ENCODE data around the gene AMOT.

The AMOT gene

DNA sequence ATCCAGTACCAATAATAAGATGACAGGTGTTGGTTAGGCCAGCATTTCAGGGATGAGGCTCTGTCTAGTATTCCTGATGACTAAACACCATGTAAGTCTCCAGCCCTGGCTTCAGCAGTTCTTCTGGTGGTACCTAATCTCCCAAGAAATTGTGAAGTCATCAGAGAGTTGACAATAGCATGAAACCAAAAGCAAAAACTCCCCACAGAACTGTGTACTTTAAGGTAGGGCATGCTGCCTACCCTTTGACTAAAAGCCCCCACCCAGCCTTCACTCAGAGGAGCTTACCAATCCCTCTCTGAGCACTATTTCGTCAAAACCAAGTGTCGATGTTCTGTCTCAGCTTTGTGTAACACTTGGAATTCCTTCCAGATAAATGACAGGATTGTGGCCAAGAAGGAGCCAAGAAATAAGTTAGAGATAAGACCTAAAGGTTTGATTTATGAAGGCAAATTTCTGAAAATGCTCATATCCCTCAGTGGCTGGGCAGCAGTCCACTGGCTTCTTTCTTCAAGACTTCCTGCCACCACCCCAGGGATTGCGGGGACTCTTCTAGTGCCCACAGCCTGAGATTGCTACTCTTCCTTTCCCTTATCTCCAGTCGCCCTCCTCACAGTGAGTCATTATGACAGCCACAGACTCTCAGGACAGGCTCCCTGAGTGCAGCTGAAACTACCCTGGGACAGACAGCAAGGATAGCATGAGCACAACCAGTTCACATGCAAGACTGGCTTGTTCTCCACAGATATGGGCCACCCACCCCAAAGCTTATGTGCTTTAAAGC lies 93.6 kb downstream of the AMOT start:
- no peak overlapping the region for H3K9ac ChIP-seq (ENCODE audit: low read length)
- H3K27ac ChIP-seq (ENCODE audit: low read depth, low read length), result no peak overlapping the region
- H3K27me3 ChIP-seq (ENCODE audit: control insufficient read depth, insufficient read depth, low read length), result no peaks in the 10 kb centered on the region
- H3K36me3 ChIP-seq (ENCODE audit: control insufficient read depth, insufficient read depth, low read length), result no peaks in the 10 kb centered on the region
- no peaks in the 10 kb centered on the region for H3K4me1 ChIP-seq (ENCODE audit: control insufficient read depth, insufficient read depth, low read length)
- no peak overlapping the region for H3K4me3 ChIP-seq (ENCODE audit: low read length)

DNA sequence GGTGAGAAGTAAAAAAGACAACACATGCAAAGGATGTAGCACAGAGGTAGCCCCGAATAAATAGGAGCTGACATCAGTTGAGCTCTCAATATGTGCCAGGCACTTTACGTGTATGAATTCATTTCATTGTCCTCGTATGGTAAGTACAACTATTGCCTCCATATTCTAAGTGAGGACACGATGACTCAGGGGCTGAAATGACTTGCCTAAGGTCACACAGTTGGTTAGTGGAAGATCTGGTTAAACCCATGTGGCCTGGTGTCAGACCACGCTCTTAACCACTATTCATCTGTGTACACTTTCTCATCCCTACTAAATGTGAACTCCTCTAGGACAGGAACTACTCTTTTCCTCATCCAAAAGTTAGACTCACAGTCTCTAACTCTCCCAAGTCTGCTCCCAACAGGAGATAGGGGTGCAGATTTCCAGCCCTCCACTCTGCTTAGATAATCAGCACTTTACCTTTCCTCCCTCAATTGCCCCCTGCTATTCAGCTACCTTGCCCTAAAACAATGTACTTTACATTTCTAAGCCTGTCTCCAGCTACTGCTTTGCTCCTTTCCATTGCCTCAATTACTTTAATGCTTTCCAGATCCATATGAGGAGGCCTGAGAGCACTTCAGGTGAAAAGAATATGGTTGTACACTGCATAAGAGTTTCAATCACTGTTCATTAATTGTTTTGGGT lies 102.1 kb downstream of the AMOT start:
- Histone ChIP-seq H3K36me3 (ENCODE audit: control insufficient read depth, insufficient read depth, low read length) (no peaks in the 10 kb centered on the region), H3K27ac (ENCODE audit: low read depth, low read length) (no peak overlapping the region), H3K4me3 (ENCODE audit: low read length) (no peak overlapping the region), H3K27me3 (ENCODE audit: control insufficient read depth, insufficient read depth, low read length) (no peaks in the 10 kb centered on the region), H3K4me1 (ENCODE audit: control insufficient read depth, insufficient read depth, low read length) (no peaks in the 10 kb centered on the region), H3K9ac (ENCODE audit: low read length) (no peak overlapping the region)

DNA sequence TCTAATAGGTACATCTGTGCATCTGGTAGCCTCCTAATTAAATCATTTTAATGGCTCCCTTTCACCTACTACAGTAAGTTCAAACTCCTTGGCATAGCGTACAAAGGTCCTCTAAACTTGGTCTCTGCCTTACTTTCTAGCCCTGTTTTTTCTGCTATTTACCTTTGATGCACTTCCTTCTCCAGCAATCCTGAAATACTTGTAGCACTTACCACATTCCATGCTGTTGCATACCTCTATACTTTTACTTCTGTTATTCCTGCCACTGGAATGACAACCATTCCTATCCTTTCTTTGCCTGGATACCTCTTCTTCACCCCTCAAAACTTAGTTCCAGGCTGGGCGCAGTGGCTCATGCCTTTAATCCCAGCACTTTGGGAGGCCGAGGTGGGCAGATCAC lies 104.3 kb downstream of the AMOT start:
- Histone ChIP-seq H3K4me1 (ENCODE audit: control insufficient read depth, insufficient read depth, low read length) (no peaks in the 10 kb centered on the region), H3K4me3 (ENCODE audit: low read length) (no peak overlapping the region), H3K36me3 (ENCODE audit: control insufficient read depth, insufficient read depth, low read length) (no peaks in the 10 kb centered on the region), H3K9ac (ENCODE audit: low read length) (no peak overlapping the region), H3K27ac (ENCODE audit: low read depth, low read length) (no peak overlapping the region), H3K27me3 (ENCODE audit: control insufficient read depth, insufficient read depth, low read length) (no peaks in the 10 kb centered on the region)

DNA sequence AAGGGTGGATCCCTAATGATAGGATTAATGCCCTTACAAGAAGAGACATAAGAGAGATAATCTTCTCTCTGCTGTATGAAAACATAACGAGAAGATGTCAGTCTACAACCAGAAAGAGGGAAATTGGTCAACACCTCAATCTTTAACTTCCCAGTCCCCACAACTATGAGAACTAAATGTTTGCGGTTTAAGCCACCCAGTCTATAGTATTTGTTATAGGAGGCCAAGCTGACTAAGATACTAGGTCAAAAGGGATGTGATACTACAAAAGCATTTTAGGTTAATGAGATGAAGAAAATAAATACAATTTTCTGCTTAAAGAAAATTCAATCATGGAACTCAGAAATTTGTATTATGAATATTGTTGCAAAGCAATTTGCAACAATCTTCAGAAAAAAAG lies 105.5 kb downstream of the AMOT start:
- Histone ChIP-seq H3K27ac (ENCODE audit: low read depth, low read length) (no peak overlapping the region), H3K36me3 (ENCODE audit: control insufficient read depth, insufficient read depth, low read length) (no peaks in the 10 kb centered on the region), H3K27me3 (ENCODE audit: control insufficient read depth, insufficient read depth, low read length) (no peaks in the 10 kb centered on the region), H3K4me3 (ENCODE audit: low read length) (no peak overlapping the region), H3K9ac (ENCODE audit: low read length) (no peak overlapping the region), H3K4me1 (ENCODE audit: control insufficient read depth, insufficient read depth, low read length) (no peaks in the 10 kb centered on the region)

DNA sequence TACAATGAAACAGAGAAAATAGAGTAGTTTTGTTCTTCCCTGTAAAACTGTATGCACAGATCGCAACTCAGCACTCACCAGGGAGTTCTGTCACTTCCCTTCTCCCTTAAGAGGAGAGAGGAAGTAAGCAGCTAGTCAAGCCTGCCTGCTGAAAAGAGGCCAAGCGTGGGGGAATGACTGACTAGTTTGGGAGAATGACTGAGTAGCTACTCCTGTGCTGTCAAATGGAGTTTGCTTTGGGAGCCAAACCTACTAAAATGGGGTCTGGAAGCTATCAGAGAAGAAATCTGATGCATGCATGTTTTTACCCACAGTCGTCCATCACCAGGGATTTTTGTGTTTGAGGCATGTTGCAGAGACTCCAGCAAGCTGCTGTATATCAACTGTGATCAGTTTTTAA lies 106.3 kb downstream of the AMOT start:
- Histone ChIP-seq H3K4me3 (ENCODE audit: low read length) (no peak overlapping the region), H3K9ac (ENCODE audit: low read length) (no peak overlapping the region), H3K4me1 (ENCODE audit: control insufficient read depth, insufficient read depth, low read length) (no peaks in the 10 kb centered on the region), H3K36me3 (ENCODE audit: control insufficient read depth, insufficient read depth, low read length) (no peaks in the 10 kb centered on the region), H3K27me3 (ENCODE audit: control insufficient read depth, insufficient read depth, low read length) (no peaks in the 10 kb centered on the region), H3K27ac (ENCODE audit: low read depth, low read length) (no peak overlapping the region)

DNA sequence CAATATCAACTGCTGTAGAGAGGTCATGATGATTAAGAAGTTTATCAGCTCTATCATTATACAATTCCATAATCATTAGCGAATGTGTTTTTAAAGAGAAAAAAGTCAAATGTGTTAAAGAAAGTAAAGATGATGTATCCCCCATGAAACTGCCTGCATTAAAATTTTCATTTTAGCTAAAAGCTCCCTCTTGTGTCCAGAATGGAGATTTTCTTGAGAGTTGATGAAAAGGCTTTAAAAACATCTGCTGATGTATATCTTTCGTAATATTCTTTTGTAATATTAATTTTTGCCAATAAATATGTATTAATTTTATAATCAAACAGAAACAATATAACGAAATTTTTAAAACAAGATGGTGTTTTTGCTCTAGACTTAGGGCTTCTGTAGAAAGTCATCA lies 108.8 kb downstream of the AMOT start:
- H3K27me3 ChIP-seq (ENCODE audit: control insufficient read depth, insufficient read depth, low read length), result no peaks in the 10 kb centered on the region
- H3K4me3 ChIP-seq (ENCODE audit: low read length), result no peak overlapping the region
- no peak overlapping the region for H3K9ac ChIP-seq (ENCODE audit: low read length)
- H3K4me1 ChIP-seq (ENCODE audit: control insufficient read depth, insufficient read depth, low read length), result no peaks in the 10 kb centered on the region
- no peak overlapping the region for H3K27ac ChIP-seq (ENCODE audit: low read depth, low read length)
- no peaks in the 10 kb centered on the region for H3K36me3 ChIP-seq (ENCODE audit: control insufficient read depth, insufficient read depth, low read length)

Data from rectal smooth muscle tissue (tissue), 1 donor.